ENCODE measurements around the gene TRIM54.
A peak's percentile ranks its signal among the peaks of the same experiment; 100 is the strongest.

TRIM54 gene

GRCh38 chr2:27247893-27248292, 34.3 kb upstream of the TRIM54 start:
- H3K4me3 ChIP-seq (replicated peaks; ENCODE audit: low read depth, low read length): no peak overlapping the region
- TF ChIP-seq, protein P1, sequence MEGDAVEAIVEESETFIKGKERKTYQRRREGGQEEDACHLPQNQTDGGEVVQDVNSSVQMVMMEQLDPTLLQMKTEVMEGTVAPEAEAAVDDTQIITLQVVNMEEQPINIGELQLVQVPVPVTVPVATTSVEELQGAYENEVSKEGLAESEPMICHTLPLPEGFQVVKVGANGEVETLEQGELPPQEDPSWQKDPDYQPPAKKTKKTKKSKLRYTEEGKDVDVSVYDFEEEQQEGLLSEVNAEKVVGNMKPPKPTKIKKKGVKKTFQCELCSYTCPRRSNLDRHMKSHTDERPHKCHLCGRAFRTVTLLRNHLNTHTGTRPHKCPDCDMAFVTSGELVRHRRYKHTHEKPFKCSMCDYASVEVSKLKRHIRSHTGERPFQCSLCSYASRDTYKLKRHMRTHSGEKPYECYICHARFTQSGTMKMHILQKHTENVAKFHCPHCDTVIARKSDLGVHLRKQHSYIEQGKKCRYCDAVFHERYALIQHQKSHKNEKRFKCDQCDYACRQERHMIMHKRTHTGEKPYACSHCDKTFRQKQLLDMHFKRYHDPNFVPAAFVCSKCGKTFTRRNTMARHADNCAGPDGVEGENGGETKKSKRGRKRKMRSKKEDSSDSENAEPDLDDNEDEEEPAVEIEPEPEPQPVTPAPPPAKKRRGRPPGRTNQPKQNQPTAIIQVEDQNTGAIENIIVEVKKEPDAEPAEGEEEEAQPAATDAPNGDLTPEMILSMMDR (IDR thresholded peaks at IDR 0.05; ENCODE audit: low read length, missing control alignments): no peak
- DNase-seq (ENCODE audit: low read depth): no peak

GRCh38 chr2:27249159-27249890, 32.9 kb upstream of the TRIM54 start:
- H3K4me3 ChIP-seq (replicated peaks; ENCODE audit: low read depth, low read length): no peak overlapping the region
- TF ChIP-seq, protein P1 (IDR thresholded peaks at IDR 0.05; ENCODE audit: low read length, missing control alignments): no peak
- DNase-seq (ENCODE audit: low read depth): no peak

DNA sequence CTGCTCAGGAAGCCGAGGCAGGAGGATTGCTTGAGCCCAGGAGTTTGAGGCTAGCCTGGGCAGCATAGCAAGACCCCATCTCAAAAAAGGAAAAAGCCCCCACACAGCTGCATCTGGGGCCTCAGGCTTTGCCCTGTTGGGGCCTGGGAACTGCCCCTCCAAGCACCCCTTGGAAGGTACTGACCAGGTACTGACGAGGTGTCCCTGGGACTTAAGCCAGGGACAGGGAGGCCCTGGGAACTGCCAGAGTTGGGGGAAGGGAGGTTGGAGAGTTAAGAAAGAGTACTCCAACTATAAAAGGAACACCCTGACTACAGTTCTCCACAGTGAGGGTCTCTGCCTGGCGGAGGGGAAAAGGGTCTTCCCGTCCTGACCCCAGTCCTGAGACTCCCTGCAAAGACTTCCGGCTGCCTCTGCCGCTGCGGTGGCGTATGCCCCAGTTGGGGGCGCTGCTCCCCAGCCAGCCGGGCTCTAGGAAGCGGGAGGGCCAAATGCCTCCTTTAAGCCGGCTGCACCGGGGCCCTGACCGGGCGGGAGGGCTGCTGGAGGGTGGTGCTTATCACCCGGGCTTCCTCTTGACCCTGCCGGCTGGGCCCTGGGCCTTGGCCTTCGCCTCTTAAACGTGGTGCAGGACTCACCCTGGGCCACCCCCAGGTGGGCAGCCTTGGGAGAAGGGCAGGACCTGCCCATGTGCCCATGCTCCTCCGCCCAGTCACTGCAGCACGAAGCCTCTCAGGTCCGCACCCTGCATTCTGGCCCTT, 32.2 kb upstream of the TRIM54 start:
- TF ChIP-seq, protein P1 (IDR thresholded peaks at IDR 0.05; ENCODE audit: low read length, missing control alignments): peak; percentile 76
- peak; percentile 50 for DNase-seq (ENCODE audit: low read depth)
- no peak overlapping the region for H3K4me3 ChIP-seq (replicated peaks; ENCODE audit: low read depth, low read length)

GRCh38 chr2:27250652-27251379, 31.4 kb upstream of the TRIM54 start:
- H3K4me3 ChIP-seq (replicated peaks; ENCODE audit: low read depth, low read length): no peak overlapping the region
- no peak for DNase-seq (ENCODE audit: low read depth)
- TF ChIP-seq, protein P1 (IDR thresholded peaks at IDR 0.05; ENCODE audit: low read length, missing control alignments): no peak

DNA sequence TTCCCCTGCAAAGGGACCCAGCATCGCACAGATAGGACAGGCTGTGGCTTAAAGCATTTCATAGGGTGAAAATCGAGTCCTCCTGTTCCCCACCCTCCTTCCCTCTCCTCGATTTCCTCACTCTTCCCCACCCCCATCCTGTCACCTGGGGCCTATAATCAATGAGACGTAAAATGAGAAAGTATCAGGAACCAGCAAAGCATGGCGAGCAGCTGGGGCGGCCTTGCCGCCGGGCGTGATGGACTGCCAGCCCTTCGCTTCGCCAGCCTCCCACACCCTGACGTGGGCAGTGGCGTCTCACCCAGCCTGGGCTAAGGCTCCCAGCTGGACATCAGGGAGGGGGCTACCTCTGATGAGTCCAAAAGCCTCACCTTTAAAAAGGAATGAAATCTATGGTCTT, 30.5 kb upstream of the TRIM54 start:
- TF ChIP-seq, protein P1 (IDR thresholded peaks at IDR 0.05; ENCODE audit: low read length, missing control alignments): no peak
- no peak for DNase-seq (ENCODE audit: low read depth)
- no peak overlapping the region for H3K4me3 ChIP-seq (replicated peaks; ENCODE audit: low read depth, low read length)

GRCh38 chr2:27255187-27255586, 27.0 kb upstream of the TRIM54 start:
- H3K4me3 ChIP-seq (replicated peaks; ENCODE audit: low read depth, low read length): no peak overlapping the region
- TF ChIP-seq, protein P1 (IDR thresholded peaks at IDR 0.05; ENCODE audit: low read length, missing control alignments): no peak
- DNase-seq (ENCODE audit: low read depth): no peak
